Non-pigmented ciliary epithelial cell (primary cell): Measurements from ENCODE around the gene OLFM3.

Experiments
- DNase-seq: peaks from one replicate; pipeline ENCODE4 v3.0.0-alpha.2; 2010; ENCODE audit warnings: low read depth

OLFM3 gene

DNA sequence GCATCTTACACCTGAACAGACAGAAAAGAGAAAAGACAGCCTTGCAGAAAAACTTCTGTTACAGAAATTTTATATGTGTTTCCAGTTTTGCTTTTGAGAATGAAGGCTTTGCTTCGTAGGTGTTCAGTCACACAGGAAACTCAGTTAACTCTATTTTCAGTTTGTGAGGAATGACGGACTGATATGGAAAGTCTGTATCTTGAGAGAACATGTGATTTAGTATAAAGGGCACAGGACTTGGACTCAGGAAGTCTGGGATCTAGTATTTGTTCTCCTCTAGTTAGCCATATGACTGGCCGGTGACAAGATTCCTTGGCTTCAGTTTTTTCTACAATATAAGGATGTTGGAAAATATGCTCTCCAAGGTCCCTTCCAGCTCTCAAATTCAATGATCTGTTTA lies 149.1 kb downstream of the OLFM3 start:
- no peak for DNase-seq

DNA sequence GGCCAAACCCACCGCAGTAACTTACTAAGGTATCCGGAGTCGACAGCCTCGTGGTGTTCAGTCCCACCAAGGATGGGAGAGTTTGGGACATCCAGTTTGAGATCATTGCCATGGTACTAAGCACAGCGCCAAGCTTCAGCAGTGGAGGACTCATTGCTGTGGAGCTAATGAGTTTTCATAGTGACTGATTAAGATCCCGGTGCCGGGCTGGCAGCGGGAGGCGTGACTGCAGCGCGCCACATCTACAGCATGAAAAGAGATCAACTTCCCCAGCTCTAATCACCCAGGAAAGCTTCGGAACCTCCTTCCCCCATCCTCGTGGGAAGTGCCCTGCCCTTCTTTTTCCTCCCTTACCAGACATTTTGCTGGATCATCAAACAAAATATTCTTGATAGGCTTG lies 149.9 kb downstream of the OLFM3 start:
- DNase-seq: no peak

DNA sequence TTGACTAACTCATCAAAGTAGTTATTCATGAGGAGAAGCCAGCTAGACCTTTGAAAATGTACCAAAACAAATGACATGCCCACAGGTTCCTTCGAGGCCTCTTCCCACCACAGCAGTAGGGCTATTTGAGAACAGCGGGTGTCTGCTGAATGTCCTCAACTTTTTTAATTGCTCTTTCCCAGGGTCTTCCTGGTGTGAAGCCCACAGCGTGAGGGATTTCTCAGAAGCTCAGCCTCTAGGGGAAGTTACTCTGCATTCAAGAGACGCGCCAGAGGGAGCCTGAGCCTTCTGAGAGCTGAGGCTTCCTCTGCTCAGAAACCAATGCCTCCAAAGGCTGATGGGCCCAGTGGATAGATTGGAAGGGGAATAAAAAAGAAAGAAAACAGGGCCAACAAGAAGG lies 153.6 kb downstream of the OLFM3 start:
- DNase-seq: no peak

DNA sequence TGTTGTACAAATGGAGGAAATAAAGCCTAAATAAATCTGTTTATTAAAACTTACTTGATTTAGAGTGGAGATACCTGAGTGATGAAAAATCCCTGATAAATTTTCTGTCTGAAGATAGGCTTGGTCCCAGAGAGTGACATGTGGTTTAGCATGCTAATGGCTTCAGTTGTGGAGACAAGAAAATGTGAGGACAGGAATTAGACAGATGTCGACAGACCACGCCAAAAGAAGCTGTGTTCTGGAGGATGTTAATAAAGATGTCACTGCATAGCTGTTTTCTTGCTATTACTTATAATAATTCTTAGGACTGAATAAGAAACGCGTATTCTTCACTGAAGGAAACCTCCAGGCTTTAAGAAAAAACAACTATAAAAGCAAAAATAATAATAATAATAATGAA lies 154.9 kb downstream of the OLFM3 start:
- DNase-seq: no peak

DNA sequence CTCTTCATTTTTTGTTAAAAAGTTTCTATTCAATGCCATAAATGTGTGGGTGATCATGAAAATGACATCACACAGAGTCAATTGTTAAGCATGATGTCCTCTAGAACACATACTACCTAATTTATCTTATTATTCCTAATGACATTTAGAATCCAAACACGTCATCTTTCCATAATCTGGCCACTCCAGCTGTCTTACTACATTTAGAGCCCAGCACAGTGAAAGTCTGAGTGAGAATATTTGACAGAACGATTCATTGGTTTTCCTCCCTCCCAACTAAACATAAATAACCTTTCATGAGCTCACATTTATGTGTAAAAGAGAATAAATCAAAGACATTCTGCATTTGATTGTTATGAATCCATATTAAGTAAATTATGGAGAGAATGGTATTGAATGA lies 160.7 kb downstream of the OLFM3 start:
- no peak for DNase-seq

DNA sequence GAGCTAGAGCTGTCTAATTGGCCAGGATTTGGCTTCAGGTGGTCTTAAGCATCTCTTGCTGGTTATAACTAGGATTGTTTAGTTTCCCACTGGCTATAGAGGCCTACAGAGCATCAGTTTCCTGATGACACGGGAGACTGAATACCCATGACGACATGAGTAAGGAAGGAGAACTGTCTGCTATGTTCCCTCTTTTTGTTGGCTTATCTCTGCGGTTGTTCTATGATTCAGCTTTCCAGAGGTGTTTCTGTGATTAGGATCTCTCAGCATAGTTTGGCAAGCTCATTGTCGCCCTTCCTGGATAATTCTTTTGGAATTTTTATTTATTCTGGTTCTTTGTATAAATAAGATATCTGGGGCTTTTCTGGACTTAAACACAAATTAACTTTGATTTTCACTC lies 163.4 kb downstream of the OLFM3 start:
- no peak for DNase-seq

DNA sequence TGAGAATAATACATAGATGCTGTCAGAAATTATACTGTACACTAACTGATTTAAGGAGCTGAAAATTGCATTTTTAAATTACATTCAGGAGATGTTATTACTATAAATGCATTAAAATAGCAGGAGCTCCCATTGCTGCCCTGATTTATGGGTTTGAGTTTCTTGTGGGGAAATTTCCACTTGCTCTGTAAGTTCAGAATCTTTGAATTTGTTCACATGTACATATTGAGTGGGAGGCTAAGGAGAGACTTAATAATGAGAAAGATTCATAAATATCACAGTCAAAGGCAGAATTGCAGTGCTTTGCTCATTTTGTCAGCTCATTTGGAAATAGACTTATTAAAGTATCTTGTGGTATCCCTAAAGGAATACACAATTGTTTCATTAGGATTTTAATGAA lies 170.3 kb downstream of the OLFM3 start:
- DNase-seq: no peak

DNA sequence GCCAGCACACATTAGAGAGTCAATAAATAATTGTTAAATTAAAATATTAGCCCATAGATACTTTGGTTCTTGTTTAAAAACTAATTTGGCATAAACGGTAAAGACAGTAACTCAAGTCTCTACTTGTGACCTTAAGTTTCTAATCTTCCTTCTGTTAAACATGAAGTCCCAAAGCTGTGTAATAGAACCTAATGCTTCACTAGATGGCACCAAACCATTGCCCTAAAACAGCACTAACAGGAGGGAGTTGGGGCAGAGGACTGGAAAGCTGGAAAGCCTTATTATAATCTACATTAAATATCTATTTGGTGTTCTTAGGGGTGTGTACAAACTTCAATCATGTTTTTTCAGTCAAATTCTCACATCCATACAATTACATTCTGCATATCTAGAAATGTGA lies 176.7 kb downstream of the OLFM3 start:
- DNase-seq: peak; percentile 1

DNA sequence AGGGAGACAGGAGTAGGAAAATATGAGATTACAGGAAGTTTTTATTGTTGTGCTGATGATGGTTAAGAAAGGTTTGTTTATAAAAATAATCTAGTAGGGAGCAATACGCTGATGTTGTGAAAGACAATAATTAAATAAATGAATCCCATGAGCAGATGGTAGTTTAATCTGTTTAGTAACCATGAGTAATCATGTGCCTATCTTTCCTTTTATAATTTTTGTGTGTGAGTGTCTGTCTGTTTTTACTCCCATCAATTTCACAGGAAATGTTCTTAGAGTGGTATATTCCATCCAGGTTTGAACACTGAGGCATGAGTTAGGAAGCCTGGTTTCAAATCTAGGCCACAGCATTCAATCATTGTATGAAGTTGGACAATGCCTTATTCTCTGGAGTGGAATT lies 180.5 kb downstream of the OLFM3 start:
- no peak for DNase-seq

DNA sequence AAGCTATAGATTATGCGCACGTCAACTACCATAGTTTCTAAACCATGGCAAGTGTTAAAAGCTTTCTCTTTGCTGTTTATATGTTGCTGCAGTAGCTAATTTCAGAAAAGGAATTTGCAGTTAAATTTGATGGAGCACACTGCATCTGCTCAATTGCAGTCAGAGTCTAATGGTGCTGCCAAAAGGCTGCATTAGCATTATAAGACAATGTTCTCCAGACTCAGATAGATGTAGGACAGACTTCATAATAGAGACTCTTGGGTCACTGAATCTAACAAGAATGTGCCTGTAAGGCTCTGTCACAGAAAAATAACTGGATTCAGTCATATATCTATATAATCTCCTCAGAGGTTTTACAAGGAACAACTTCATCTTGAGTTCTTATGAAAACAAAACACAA lies 198.3 kb downstream of the OLFM3 start:
- DNase-seq: no peak

DNA sequence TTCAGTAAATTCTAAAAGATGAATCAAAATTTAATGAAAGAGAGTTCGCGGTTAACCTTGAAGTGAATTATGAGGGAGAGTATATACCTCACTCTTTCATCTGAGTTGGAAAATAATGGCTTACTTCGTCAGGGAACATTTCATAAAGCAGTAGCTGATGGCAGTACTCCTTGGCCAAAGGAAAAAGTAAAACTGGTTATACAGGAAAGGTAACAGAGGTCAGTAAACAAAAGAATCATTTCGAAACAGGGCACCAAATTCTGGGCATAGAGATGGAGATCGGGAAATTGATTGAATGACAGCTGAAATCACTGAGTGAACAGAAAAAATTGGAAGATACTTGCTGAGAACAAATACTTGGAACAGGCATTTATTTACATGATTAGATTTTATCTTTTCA lies 199.0 kb downstream of the OLFM3 start:
- DNase-seq: no peak

DNA sequence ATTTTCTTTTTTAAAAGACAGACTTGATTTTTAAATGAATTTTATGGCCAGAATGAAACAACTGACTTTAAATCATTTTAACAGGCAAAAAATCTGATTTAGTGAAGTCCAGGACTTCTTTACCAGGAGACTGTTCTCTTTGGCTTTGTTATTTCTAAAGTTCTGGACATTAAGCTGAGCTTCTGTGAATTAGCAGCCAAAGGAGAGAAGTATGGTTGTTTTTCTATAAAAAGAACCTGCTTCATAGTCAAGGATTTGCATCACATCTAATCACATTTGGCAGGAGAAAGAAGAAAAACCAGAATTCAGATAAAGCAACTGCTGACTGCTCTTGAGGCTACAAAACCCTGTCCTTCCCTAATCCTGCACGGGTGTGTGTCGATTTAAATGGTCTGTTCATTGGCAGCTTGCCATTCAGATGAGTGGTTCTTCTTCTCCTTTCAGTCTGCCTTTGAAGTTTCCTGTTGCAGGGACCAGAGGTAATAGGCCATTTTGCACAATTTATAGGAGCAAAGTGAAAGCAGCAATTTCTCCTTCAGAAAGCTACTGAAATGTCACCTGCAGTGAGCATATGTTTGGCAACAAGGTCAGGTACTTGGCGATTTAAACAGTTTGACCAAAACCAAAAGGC lies 215.4 kb downstream of the OLFM3 start:
- DNase-seq: no peak

DNA sequence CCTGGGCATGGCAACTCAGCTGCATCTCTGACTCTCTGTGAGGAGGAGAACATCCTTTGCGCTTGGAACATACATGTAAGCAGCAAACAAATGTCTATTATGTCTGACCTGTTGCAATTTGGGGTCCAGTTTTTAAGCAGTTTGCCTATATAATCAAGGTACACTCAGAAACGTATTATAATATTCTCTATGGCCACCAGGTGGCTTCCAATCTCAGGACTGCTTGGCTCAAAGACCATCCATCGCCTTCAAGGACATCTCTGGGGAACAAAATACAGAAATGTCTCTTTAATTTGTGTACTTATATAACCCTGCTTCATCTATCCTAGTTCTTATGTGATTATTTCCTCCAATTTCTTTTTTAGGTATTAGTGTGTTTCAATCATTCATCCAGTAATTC lies 227.2 kb downstream of the OLFM3 start:
- no peak for DNase-seq

DNA sequence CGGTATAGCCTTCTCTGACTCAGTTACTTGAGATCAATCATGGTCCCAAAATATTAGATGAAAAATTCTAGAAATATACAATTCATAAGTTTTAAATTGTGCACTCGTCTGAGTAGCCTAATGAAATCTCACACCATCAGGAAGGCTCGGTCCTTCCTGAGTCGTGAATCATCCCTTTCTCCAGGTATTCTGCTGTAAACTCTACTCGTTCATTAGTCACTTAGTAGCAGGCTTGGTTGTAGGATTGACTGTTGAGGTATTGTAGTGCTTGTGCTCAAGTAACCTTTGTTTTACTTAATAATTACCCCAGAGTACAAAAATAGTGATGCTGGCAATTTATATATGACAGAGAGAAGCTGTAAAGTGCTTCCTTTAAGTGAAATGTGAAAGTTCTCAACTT lies 238.7 kb downstream of the OLFM3 start:
- DNase-seq: no peak

DNA sequence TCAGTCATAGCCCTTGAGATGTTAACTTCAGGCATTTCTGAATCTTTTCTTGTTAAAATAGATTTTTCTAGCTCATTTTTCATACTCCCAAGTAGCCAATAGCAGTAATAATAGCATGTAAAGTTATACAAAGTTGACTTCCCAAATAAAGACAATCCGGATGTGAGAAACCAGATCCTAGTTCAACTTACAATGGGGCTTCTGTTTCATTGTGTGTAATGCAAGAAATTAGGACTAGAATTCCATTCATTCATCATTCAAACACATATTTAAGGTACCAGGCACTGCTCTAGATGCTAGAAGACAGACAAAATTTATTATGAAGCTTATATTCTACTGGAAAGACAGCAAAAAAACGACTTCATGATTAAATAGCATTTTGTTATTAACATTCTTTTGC lies 240.3 kb downstream of the OLFM3 start:
- no peak for DNase-seq
